ENCODE data around the gene SCG3.
"Not testable (repeated sequence)": the region's sequence is repeated elsewhere in the genome, so short reads cannot be mapped to it uniquely, and the experiment has no call there.

SCG3 gene

GRCh38 chr15:51649659-51650521 is 31.4 kb upstream of the SCG3 start:
- DNase-seq (ENCODE audit: low read depth, low spot score) = peak; percentile 30
- H3K9ac ChIP-seq (ENCODE audit: insufficient read length, low read depth) = no peak overlapping the region
- no peaks in the 10 kb centered on the region for H3K4me1 ChIP-seq (ENCODE audit: insufficient read depth, insufficient read length)
- no peaks in the 10 kb centered on the region for H3K36me3 ChIP-seq (ENCODE audit: insufficient read depth, insufficient read length, low read length)
- no peak overlapping the region for H3K4me3 ChIP-seq (ENCODE audit: insufficient read length, low read depth)
- TF ChIP-seq YY1 (IDR thresholded peaks at IDR 0.05; ENCODE audit: insufficient read depth, insufficient read length) = no peak
- no peak for TF ChIP-seq SUZ12 (IDR thresholded peaks at IDR 0.05; ENCODE audit: extremely low read depth, insufficient read depth, insufficient read length)
- no peak for TF ChIP-seq ZNF274 (IDR thresholded peaks at IDR 0.05; ENCODE audit: low read depth, low read length)
- no peaks in the 10 kb centered on the region for H3K9me3 ChIP-seq (ENCODE audit: insufficient read depth, low read length)
- H3K27me3 ChIP-seq (ENCODE audit: insufficient read depth, insufficient read length) = no peaks in the 10 kb centered on the region

DNA sequence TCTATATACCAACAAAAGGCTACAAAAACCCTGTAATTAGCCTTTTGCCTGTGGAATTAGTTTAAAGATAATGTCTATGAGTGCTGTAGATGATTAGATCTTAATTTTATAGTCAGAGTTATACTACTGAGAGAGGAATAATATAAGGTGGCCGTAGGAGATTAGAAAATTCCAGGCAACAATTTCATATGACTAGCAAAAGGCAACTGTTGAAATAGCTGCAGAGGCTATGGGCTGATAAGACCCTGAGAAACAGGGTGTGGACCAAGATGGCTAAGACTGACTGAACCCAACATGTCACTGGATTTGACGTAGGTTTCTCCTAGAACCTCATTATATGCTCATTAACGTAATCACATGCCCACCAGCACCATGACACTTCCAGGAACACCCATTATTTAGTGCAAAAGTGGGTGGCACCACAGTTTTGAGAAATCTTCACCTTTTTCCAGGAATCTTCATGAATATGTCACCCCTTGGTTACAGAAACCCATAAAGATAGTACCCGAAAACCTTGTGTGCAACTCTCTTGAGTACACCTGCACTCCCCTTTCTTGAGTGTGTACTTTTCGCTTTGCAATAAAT is 29.1 kb upstream of the SCG3 start:
- TF ChIP-seq ZNF274 (IDR thresholded peaks at IDR 0.05; ENCODE audit: low read depth, low read length) (no peak), SUZ12 (IDR thresholded peaks at IDR 0.05; ENCODE audit: extremely low read depth, insufficient read depth, insufficient read length) (no peak), YY1 (IDR thresholded peaks at IDR 0.05; ENCODE audit: insufficient read depth, insufficient read length) (no peak)
- H3K4me3 ChIP-seq (ENCODE audit: insufficient read length, low read depth) = no peak overlapping the region
- no peaks in the 10 kb centered on the region for H3K36me3 ChIP-seq (ENCODE audit: insufficient read depth, insufficient read length, low read length)
- no peak overlapping the region for H3K9ac ChIP-seq (ENCODE audit: insufficient read length, low read depth)
- no peaks in the 10 kb centered on the region for H3K27me3 ChIP-seq (ENCODE audit: insufficient read depth, insufficient read length)
- no peak for DNase-seq (ENCODE audit: low read depth, low spot score)
- no peaks in the 10 kb centered on the region for H3K9me3 ChIP-seq (ENCODE audit: insufficient read depth, low read length)
- no peaks in the 10 kb centered on the region for H3K4me1 ChIP-seq (ENCODE audit: insufficient read depth, insufficient read length)

DNA sequence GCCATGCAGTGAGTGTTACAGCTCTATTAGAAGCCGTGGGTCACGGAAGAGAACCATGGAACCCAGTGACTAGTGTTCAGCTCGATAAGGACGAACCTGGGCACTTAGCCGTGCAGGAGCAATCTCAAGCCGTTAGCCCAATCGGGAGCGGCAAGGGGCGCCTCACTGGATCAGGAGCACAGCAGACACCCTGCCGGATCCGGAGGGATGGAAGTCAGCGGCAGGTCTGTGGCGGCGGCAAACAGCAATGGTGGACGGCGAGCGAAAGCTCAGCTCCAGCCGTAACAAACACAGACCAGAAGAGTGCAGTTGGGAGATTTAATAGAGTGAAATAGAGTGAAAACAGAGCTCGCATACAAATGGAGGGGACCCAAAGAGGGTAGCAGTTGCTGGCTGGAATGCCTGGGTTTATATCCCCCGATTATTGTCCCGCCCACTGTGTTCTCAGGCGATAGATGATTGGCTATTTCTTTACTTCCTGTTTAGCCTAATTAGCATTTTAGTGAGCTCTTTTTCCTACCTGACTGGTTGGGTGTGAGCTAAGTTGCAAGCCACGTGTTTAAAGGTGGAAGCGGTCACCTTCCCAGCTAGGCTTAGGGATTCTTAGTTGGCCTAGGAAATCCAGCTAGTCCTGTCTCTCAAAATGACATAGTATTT is 25.8 kb upstream of the SCG3 start:
- H3K27me3 ChIP-seq (ENCODE audit: insufficient read depth, insufficient read length); H3K9ac ChIP-seq (ENCODE audit: insufficient read length, low read depth); H3K4me1 ChIP-seq (ENCODE audit: insufficient read depth, insufficient read length); H3K36me3 ChIP-seq (ENCODE audit: insufficient read depth, insufficient read length, low read length); H3K4me3 ChIP-seq (ENCODE audit: insufficient read length, low read depth); H3K9me3 ChIP-seq (ENCODE audit: insufficient read depth, low read length); DNase-seq (ENCODE audit: low read depth, low spot score): not testable (repeated sequence)

GRCh38 chr15:51658664-51659063 is 22.6 kb upstream of the SCG3 start:
- Histone ChIP-seq H3K27me3 (ENCODE audit: insufficient read depth, insufficient read length) (no peaks in the 10 kb centered on the region), H3K36me3 (ENCODE audit: insufficient read depth, insufficient read length, low read length) (no peaks in the 10 kb centered on the region), H3K4me1 (ENCODE audit: insufficient read depth, insufficient read length) (no peaks in the 10 kb centered on the region), H3K9me3 (ENCODE audit: insufficient read depth, low read length) (no peaks in the 10 kb centered on the region), H3K4me3 (ENCODE audit: insufficient read length, low read depth) (no peak overlapping the region), H3K9ac (ENCODE audit: insufficient read length, low read depth) (no peak overlapping the region)
- TF ChIP-seq YY1 (IDR thresholded peaks at IDR 0.05; ENCODE audit: insufficient read depth, insufficient read length) = no peak
- no peak for TF ChIP-seq SUZ12 (IDR thresholded peaks at IDR 0.05; ENCODE audit: extremely low read depth, insufficient read depth, insufficient read length)
- no peak for TF ChIP-seq ZNF274 (IDR thresholded peaks at IDR 0.05; ENCODE audit: low read depth, low read length)
- no peak for DNase-seq (ENCODE audit: low read depth, low spot score)

- DNase-seq (ENCODE audit: low read depth, low spot score) = no peak
- Histone ChIP-seq H3K4me1 (ENCODE audit: insufficient read depth, insufficient read length) (no peaks in the 10 kb centered on the region), H3K27me3 (ENCODE audit: insufficient read depth, insufficient read length) (no peaks in the 10 kb centered on the region), H3K36me3 (ENCODE audit: insufficient read depth, insufficient read length, low read length) (no peaks in the 10 kb centered on the region), H3K4me3 (ENCODE audit: insufficient read length, low read depth) (no peak overlapping the region), H3K9ac (ENCODE audit: insufficient read length, low read depth) (no peak overlapping the region), H3K9me3 (ENCODE audit: insufficient read depth, low read length) (no peaks in the 10 kb centered on the region)
- TF ChIP-seq YY1 (IDR thresholded peaks at IDR 0.05; ENCODE audit: insufficient read depth, insufficient read length) (no peak), SUZ12 (IDR thresholded peaks at IDR 0.05; ENCODE audit: extremely low read depth, insufficient read depth, insufficient read length) (no peak), ZNF274 (IDR thresholded peaks at IDR 0.05; ENCODE audit: low read depth, low read length) (no peak)
These were observed 20.2 kb upstream of the SCG3 start for GRCh38 chr15:51661072-51661471.

DNA sequence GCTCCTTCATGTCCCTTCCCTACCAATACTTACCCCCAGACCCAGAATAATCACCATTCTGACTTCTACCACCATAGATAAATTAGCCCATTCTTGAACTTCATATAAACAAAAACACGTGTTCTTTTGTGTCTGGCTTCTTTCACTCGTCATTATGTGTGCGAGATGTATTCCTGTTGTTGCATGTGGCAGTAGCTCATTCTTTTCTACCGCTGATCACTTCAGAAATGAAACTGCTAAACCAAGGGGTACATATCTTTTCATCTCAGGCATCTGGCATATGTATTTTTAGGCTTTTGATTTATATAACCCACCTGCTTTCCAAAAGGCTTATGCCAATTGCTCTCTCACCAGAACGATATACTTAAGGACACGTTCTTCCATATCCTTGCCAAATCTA is 13.8 kb upstream of the SCG3 start:
- no peaks in the 10 kb centered on the region for H3K4me1 ChIP-seq (ENCODE audit: insufficient read depth, insufficient read length)
- H3K36me3 ChIP-seq (ENCODE audit: insufficient read depth, insufficient read length, low read length) = no peaks in the 10 kb centered on the region
- no peaks in the 10 kb centered on the region for H3K27me3 ChIP-seq (ENCODE audit: insufficient read depth, insufficient read length)
- no peak overlapping the region for H3K4me3 ChIP-seq (ENCODE audit: insufficient read length, low read depth)
- H3K9me3 ChIP-seq (ENCODE audit: insufficient read depth, low read length) = no peaks in the 10 kb centered on the region
- H3K9ac ChIP-seq (ENCODE audit: insufficient read length, low read depth) = no peak overlapping the region
- DNase-seq (ENCODE audit: low read depth, low spot score) = no peak
- TF ChIP-seq YY1 (IDR thresholded peaks at IDR 0.05; ENCODE audit: insufficient read depth, insufficient read length) = no peak

- H3K36me3 ChIP-seq (ENCODE audit: insufficient read depth, insufficient read length, low read length) = no peaks in the 10 kb centered on the region
- H3K9ac ChIP-seq (ENCODE audit: insufficient read length, low read depth) = no peak overlapping the region
- H3K4me1 ChIP-seq (ENCODE audit: insufficient read depth, insufficient read length) = no peaks in the 10 kb centered on the region
- H3K9me3 ChIP-seq (ENCODE audit: insufficient read depth, low read length) = no peaks in the 10 kb centered on the region
- DNase-seq (ENCODE audit: low read depth, low spot score) = no peak
- H3K27me3 ChIP-seq (ENCODE audit: insufficient read depth, insufficient read length) = no peaks in the 10 kb centered on the region
- TF ChIP-seq ZNF274 (IDR thresholded peaks at IDR 0.05; ENCODE audit: low read depth, low read length) = no peak
- no peak overlapping the region for H3K4me3 ChIP-seq (ENCODE audit: insufficient read length, low read depth)
These were observed 12.9 kb upstream of the SCG3 start for GRCh38 chr15:51668446-51668845.
